DND-41 (cell line): ENCODE results near the gene MORN1.

Experiments
- ATAC-seq: fragments of 200-7000 bp; cut with Tn5 transposase; 3 replicates; pipeline ENCODE4 v1.9.1; 2021; ENCODE audit warnings: low read depth; ENCODE audit not compliant: insufficient read depth
- DNase-seq: peaks from one replicate; pipeline ENCODE4 v3.0.0-alpha.2; 2020
- H2AFZ ChIP-seq: 2 replicates; pipeline ENCODE4 v1.6.0; 2012; ENCODE audit warnings: low read depth, low read length
- H3K27ac ChIP-seq: 2 replicates; pipeline ENCODE4 v1.5.1; 2012; ENCODE audit warnings: low read length, inconsistent platforms
- H3K27me3 ChIP-seq: fragments of 200-600 bp; sonication (generic); 2 replicates; pipeline ENCODE4 v1.6.0; 2012; ENCODE audit warnings: low read length, mild to moderate bottlenecking, inconsistent platforms; ENCODE audit not compliant: insufficient read depth, poor library complexity
- H3K36me3 ChIP-seq: 2 replicates; pipeline ENCODE4 v1.5.1; 2012; ENCODE audit warnings: low read length, inconsistent platforms; ENCODE audit not compliant: insufficient read depth
- H3K4me1 ChIP-seq: 2 replicates; pipeline ENCODE4 v1.5.1; 2012; ENCODE audit warnings: mild to moderate bottlenecking, low read length; ENCODE audit not compliant: insufficient read depth
- H3K4me2 ChIP-seq: 2 replicates; pipeline ENCODE4 v1.6.0; 2012; ENCODE audit warnings: mild to moderate bottlenecking, moderate library complexity, low read length, inconsistent platforms; ENCODE audit not compliant: insufficient read depth
- H3K4me3 ChIP-seq, 2 experiments: fragments of 200-600 bp in 1 of 2; shearing (Covaris generic) in 1 of 2; 2 replicates each; pipeline ENCODE4 v1.5.1; 2012 to 2016; ENCODE audit warnings: inconsistent platforms in 2 of 2, low read length in 2 of 2, mild to moderate bottlenecking in 2 of 2, low read depth in 1 of 2, moderate library complexity in 1 of 2
- H3K79me2 ChIP-seq: 2 replicates; pipeline ENCODE4 v1.6.0; 2012; ENCODE audit warnings: low read length, inconsistent platforms; ENCODE audit not compliant: insufficient read depth
- H3K9ac ChIP-seq: 2 replicates; pipeline ENCODE4 v1.6.0; 2012; ENCODE audit warnings: low read depth, mild to moderate bottlenecking, inconsistent platforms, low read length, moderate library complexity
- H3K9me3 ChIP-seq: 2 replicates; pipeline ENCODE4 v1.5.1; 2012; ENCODE audit warnings: low read length, moderate library complexity, mild to moderate bottlenecking, inconsistent platforms; ENCODE audit not compliant: insufficient read depth, severe bottlenecking
- H4K20me1 ChIP-seq: 2 replicates; pipeline ENCODE4 v1.6.0; 2012; ENCODE audit warnings: low read length; ENCODE audit not compliant: insufficient read depth
- CTCF ChIP-seq: IDR thresholded peaks from 2 replicates; pipeline ENCODE4 v1.5.1; 2012; ENCODE audit warnings: borderline replicate concordance, low read length, moderate library complexity, mild to moderate bottlenecking; ENCODE audit not compliant: poor library complexity, severe bottlenecking; ENCODE audit errors: extremely low read depth
- EZH2 ChIP-seq: IDR thresholded peaks from 3 replicates; pipeline ENCODE4 v1.6.1; 2012; ENCODE audit warnings: borderline replicate concordance, low read depth, mild to moderate bottlenecking, moderate library complexity, low read length, inconsistent platforms; ENCODE audit not compliant: severe bottlenecking

MORN1 gene

GRCh38 chr1:2415801-2416208, 24.5 kb upstream of the MORN1 start:
- peaks cover 3% of the 10 kb centered on the region; the same call in 1 of the 2 replicates for H4K20me1 ChIP-seq
- H3K36me3 ChIP-seq = no peaks in the 10 kb centered on the region; the same call in 1 of the 2 replicates
- H3K4me2 ChIP-seq = no peak overlapping the region
- no peak overlapping the region for H3K4me3 ChIP-seq
- peaks cover 10% of the 10 kb centered on the region for H3K79me2 ChIP-seq
- H2AFZ ChIP-seq = no peak overlapping the region
- TF ChIP-seq CTCF (no peak), EZH2 (no peak)
- DNase-seq (peak; percentile 44), ATAC-seq (no peak)
- no peak overlapping the region for H3K27ac ChIP-seq
- no peak overlapping the region for H3K9ac ChIP-seq
- H3K9me3 ChIP-seq = no peaks in the 10 kb centered on the region
- peaks cover 40% of the 10 kb centered on the region for H3K4me1 ChIP-seq
- no peaks in the 10 kb centered on the region for H3K27me3 ChIP-seq

GRCh38 chr1:2415337-2415736, 24.0 kb upstream of the MORN1 start:
- no peak overlapping the region for H3K4me2 ChIP-seq
- peaks cover 42% of the 10 kb centered on the region for H3K4me1 ChIP-seq
- no peak overlapping the region for H2AFZ ChIP-seq
- no peak overlapping the region for H3K4me3 ChIP-seq
- H3K9me3 ChIP-seq = no peaks in the 10 kb centered on the region
- no peak for DNase-seq
- H3K36me3 ChIP-seq = no peaks in the 10 kb centered on the region; the same call in 1 of the 2 replicates
- no peak overlapping the region for H3K9ac ChIP-seq
- no peak for TF ChIP-seq CTCF
- peaks cover 3% of the 10 kb centered on the region; the same call in 1 of the 2 replicates for H4K20me1 ChIP-seq
- no peak overlapping the region for H3K27ac ChIP-seq
- H3K79me2 ChIP-seq = peaks cover 10% of the 10 kb centered on the region
- no peak for ATAC-seq
- no peaks in the 10 kb centered on the region for H3K27me3 ChIP-seq

GRCh38 chr1:2414297-2414958, 23.1 kb upstream of the MORN1 start:
- H3K4me1 ChIP-seq = peaks cover 42% of the 10 kb centered on the region
- peaks cover under 1% of the 10 kb centered on the region; the same call in 1 of the 2 replicates for H3K36me3 ChIP-seq
- no peak overlapping the region for H3K9ac ChIP-seq
- H3K27me3 ChIP-seq = no peaks in the 10 kb centered on the region
- H3K4me3 ChIP-seq = 0 out of 4 replicates have a peak overlapping the region, but pooled peaks of 1 of the 2 experiments have one; percentile 99
- TF ChIP-seq EZH2 (no peak), CTCF (peak; percentile 95)
- DNase-seq (peak; percentile 79), ATAC-seq (peak; percentile 48)
- peaks cover 3% of the 10 kb centered on the region; the same call in 1 of the 2 replicates for H4K20me1 ChIP-seq
- no peaks in the 10 kb centered on the region for H3K9me3 ChIP-seq
- H2AFZ ChIP-seq = 0 out of 2 replicates have a peak overlapping the region, but pooled peaks have one; percentile 38
- peaks cover 10% of the 10 kb centered on the region for H3K79me2 ChIP-seq
- no peak overlapping the region for H3K27ac ChIP-seq
- peak overlapping the region; percentile 72 for H3K4me2 ChIP-seq
